ENCODE results near the gene DZIP3. TPM values are rescaled to one million over a fixed set of nuclear protein-coding genes. Genes with fewer than 3 reads are reported as not detected.
A peak's percentile ranks its signal among the peaks of the same experiment; 100 is the strongest.

Gene DZIP3
- 43.6 TPM for polyA plus RNA-seq (ENCODE audit: insufficient read length)
- long read RNA-seq, donor 1, partial matches to known transcripts: 0 of 1 reads
- long read RNA-seq, donor 1, other reads (novel, unspliced or antisense): 0 of 1 reads
- long read RNA-seq, donor 2: 0 reads
- long read RNA-seq, donor 3: 0 reads
- long read RNA-seq, donor 4: 0 reads
- long read RNA-seq, donor 5, full-length matches to known transcripts: 1 of 6 reads
- long read RNA-seq, donor 5, partial matches to known transcripts: 5 of 6 reads
- long read RNA-seq, donor 5, other reads (novel, unspliced or antisense): 0 of 6 reads
- long read RNA-seq, donor 6: 0 reads
- long read RNA-seq, donor 7, partial matches to known transcripts: 0 of 1 reads
- long read RNA-seq, donor 7, other reads (novel, unspliced or antisense): 0 of 1 reads
- long read RNA-seq, donor 8: 0 reads

- peak; percentile 95 for DNase-seq
These were observed at the start of gene DZIP3, which contains the start of gene CIP2A for GRCh38 chr3:108589081-108589997. Gene DZIP3 (plus strand): TSS chr3:108589722. CDS start chr3:108605407, 15,685 bp downstream. Gene CIP2A (minus strand): TSS chr3:108589438. CDS start chr3:108589375, 63 bp downstream.

DNA sequence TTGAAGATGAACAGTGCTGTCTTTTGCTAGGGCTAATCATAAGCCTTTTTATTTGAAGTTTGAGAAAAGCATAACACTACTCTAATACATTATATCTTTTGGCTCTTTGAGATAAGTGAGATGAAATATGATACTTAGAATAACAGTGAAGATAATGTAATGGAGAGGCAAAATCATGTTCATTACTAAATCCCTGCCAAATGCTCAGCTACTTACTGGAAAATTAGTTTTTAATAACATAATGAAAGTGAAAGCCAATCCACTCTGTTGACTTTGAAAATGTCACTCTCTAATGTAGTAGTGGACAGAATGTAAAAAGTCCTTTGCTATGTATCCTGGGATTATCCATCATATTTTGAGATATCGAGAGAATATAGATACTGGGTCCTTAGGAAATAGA lies 43.3 kb upstream of the DZIP3 start:
- no peak for DNase-seq

DNA sequence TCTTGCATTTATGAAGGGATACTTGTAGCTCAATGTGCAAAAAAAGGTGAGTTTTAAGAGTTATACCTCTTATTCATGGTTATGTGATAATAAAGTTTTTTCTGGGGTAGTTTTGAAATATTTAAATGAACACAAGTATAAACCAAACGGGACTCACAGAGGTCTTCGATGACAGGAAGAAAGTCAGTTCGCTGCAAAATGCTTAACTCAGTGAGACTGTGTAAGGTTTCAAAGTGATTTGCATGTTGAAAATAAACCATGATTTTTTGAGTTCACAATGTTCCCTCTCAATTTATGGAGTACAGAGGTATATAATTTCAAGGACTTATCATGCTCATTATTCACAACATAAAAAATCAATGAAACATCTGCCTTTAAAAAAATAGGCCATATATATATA lies 42.8 kb upstream of the DZIP3 start:
- DNase-seq: no peak

- no peak for DNase-seq
These were observed 41.2 kb upstream of the DZIP3 start for GRCh38 chr3:108548304-108548703.

- no peak for DNase-seq
These were observed 40.6 kb upstream of the DZIP3 start for GRCh38 chr3:108548886-108549285.

- DNase-seq: peak; percentile 55
These were observed 37.0 kb upstream of the DZIP3 start for GRCh38 chr3:108552267-108553159.

DNA sequence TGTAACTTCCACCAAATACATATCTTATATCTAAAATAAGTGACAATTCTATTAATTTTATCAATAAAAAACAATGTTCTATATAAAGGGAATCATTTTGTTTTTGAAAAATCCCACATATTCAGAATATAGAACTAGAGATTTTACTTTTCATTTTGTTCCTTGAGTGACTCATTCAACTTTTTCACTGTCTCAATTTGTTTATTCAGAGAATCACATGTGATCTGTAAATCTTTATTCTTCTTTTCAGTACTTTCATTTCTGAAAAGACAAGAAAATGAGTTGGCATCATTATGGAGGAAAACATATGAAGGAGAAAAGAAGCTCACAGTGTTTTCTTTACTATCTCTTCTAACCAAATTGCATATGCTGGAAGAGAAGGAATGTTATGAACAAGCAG lies 35.3 kb upstream of the DZIP3 start:
- DNase-seq: no peak

DNA sequence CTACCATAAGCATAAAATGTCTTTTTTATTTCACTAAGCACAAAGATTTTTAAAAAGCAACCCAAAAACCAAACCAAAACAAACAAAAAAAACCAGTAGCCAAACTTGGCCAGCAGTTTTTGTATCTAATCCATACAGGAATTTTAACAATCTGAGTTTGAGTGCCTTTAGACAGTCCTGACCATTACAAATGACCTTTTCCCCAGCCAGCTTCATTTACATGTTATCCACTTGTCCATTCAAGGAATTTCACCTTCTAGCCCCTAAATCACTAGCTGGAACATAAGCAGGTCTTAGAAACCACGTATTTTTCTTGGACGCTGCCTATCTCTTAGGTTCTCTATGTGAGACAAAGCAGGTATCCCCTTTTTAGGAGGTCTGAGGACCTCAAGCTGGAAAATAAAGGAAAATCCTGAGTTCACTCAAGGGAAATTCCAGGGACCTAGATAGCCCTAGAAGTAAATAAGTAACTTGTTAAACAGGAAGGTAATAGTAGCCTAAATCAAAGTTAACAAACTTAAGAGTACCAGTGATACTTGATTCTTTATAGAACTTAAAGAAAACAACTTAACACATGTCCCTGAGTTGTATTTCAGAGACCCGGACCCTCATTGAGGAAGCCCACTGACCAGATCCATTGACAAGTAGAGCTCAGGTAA lies 34.5 kb upstream of the DZIP3 start:
- DNase-seq: no peak

GRCh38 chr3:108555966-108556581 lies 33.4 kb upstream of the DZIP3 start:
- DNase-seq: no peak

DNA sequence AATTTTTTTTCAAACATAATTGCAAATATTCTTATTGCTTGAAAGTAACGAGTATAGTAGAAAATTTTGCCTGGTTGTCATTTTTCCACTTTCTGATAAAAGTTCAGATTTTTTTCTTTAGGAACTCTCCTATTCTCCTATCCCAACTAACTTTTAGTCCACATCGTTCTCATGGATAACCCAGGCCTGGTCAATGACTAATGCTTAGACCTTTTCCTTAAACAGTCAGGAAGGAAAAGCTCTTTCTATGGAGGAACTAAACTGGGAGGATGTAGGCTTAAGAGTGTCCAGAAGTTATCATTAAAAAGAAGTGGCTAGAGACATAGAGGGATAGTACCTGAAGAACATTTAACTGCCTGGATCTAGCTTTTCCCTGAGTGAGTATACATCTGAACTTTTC lies 27.0 kb upstream of the DZIP3 start:
- no peak for DNase-seq

GRCh38 chr3:108564564-108564963 lies 25.0 kb upstream of the DZIP3 start:
- DNase-seq: no peak

DNA sequence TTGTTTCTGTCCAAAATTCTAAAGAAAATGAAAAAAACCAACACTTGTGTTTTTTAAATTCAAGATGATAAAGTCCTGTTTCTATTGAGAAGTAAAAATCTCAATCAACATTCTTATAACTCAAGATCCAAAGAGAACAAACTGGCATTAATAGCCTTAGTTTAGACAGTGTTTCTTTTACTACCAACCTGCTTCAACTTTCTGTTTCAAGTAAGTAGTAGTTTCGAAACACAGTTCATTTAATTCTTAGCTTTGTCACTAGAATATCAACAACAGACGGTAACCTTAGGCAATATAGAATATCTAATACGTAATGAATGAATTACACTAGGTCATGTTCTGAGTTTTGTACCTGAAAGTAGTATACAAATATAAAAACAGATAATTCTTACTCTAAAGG lies 24.0 kb upstream of the DZIP3 start:
- no peak for DNase-seq

- DNase-seq: no peak
These were observed 22.9 kb upstream of the DZIP3 start for GRCh38 chr3:108566599-108566998.

- no peak for DNase-seq
These were observed 20.2 kb upstream of the DZIP3 start for GRCh38 chr3:108569336-108569735.

DNA sequence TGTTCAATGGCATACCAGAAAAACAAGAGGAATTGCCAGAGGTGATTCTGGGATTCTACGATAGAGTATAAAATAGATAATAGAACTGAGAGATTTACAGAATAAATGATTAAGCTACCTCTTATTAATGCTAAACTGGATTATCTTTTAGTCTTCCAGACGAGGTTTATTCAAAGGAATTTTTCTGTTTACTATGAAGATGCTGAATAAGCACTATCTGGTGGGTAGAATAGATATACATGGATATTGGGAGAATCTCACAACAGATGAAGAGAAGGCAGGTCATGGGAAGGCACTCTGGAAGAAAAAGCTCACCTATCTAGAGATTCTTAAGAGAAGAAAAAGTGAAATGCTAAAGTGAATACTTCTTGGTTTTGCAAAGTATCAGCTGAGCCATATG lies 11.5 kb upstream of the DZIP3 start:
- no peak for DNase-seq

DNA sequence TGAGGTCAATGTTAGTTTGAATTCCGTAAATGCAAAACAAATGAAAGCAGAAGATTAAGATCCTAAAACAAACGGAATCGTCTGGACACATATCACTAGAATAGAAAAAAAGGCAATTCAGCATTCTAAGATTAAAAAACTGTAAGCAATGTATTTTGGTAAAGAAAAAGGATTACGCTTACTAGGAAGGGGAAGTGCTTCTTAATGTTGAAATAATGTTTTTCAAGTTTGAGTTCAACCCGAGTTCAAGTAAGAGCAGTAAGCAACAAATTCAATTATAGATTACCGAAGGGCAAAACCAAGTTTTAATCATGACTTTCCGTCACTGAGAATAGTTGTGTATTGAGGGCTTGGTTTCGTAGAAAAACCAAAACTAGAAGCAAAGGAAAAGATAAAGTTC lies 921 bp upstream of the DZIP3 start:
- no peak for DNase-seq

GRCh38 chr3:108589998-108590323 lies 439 bp downstream of the DZIP3 start:
- no peak for DNase-seq

DNA sequence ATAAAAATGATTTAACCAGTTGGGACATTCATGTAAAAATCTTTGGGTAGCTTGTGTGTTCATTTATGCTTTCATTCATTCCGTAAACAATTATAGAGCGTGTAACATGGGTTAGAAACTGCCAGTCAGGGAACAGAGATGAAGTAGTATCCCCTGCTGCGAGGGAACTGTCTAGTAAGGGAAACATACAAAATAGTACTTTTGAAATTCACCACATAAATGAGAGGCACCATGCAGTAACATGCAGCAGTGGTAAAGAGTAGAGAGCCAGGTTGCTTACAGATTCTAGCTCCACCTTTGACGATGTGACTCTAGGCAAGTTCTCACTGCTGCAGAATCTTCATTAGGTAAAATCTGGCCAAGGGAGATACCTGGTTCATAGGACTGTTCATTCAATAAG lies 938 bp downstream of the DZIP3 start:
- peak; percentile 6 for DNase-seq

- DNase-seq: no peak
These were observed 5.8 kb downstream of the DZIP3 start for GRCh38 chr3:108595321-108595720.

DNA sequence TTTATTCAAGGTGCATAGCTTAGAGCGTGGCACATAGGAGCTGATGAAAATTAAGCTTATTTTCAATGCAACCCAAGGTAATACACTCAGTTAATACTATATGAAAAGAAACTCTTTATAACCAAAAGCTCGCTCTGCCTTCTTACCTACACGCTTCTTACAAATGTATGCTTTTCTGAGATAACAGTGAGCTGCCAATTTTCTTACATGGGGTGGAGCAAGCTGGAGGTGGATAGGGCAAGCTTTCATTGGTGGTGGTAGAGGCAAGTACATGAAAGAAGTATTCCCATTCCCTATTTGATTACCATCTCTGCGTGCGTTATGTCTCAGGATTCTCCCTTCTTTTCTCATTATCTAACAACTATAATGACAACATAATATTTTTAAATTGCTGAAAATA lies 8.9 kb downstream of the DZIP3 start:
- DNase-seq: no peak

All from left kidney (tissue), 8 donors.